CD14-positive monocyte (primary cell): ENCODE data around the gene ACKR3. TPM values are rescaled to one million over a fixed set of nuclear protein-coding genes. Genes with fewer than 3 reads are reported as not detected.
A peak's percentile ranks its signal among the peaks of the same experiment; 100 is the strongest.

ENCODE experiments used
- DNase-seq, 3 donors: peaks; one replicate each; pipeline ENCODE4 v3.0.0-alpha.2; 2011 to 2022
- H2AFZ ChIP-seq: 2 replicates; pipeline ENCODE4 v1.6.0; 2012; ENCODE audit warnings: mild to moderate bottlenecking, low read depth, low read length, inconsistent platforms; ENCODE audit not compliant: insufficient read depth, poor library complexity, severe bottlenecking
- H3K27ac ChIP-seq, 2 donors: 1 replicate in 1 of 2; 2 replicates in 1 of 2; pipeline ENCODE4 v1.5.1; 2012 to 2013; ENCODE audit warnings: low read length in 2 of 2, control low read depth in 1 of 2, inconsistent platforms in 1 of 2, low read depth in 1 of 2, mild to moderate bottlenecking in 1 of 2
- H3K27me3 ChIP-seq, 2 donors: one replicate each; pipeline versions ENCODE4 v1.6.0 to v1.6.1; 2011 to 2013; ENCODE audit warnings: low read length in 2 of 2; ENCODE audit not compliant: control insufficient read depth in 2 of 2, insufficient read depth in 2 of 2
- H3K36me3 ChIP-seq, 2 donors: replicated peaks in 1 of 2; 1 replicate in 1 of 2; 2 replicates in 1 of 2; pipeline versions ENCODE4 v1.5.1 to v1.6.1; 2012 to 2013; ENCODE audit warnings: low read length in 2 of 2, control low read depth in 1 of 2, inconsistent platforms in 1 of 2, mild to moderate bottlenecking in 1 of 2; ENCODE audit not compliant: insufficient read depth in 2 of 2, control insufficient read depth in 1 of 2
- H3K4me1 ChIP-seq, 2 donors: 1 replicate in 1 of 2; 2 replicates in 1 of 2; pipeline versions ENCODE4 v1.5.1 to v1.6.1; 2012 to 2013; ENCODE audit warnings: low read length in 2 of 2, control low read depth in 1 of 2, inconsistent platforms in 1 of 2, mild to moderate bottlenecking in 1 of 2, moderate library complexity in 1 of 2; ENCODE audit not compliant: insufficient read depth in 2 of 2, control insufficient read depth in 1 of 2
- H3K4me2 ChIP-seq: replicated peaks from 2 replicates; pipeline ENCODE3; 2012; ENCODE audit warnings: low read length, moderate library complexity, mild to moderate bottlenecking; ENCODE audit not compliant: poor library complexity, severe bottlenecking; ENCODE audit errors: extremely low read depth
- H3K4me3 ChIP-seq, 3 experiments: fragments of 200-600 bp in 1 of 3; sonication (generic) in 1 of 3; replicated peaks in 1 of 3; 1 replicate in 2 of 3; 2 replicates in 1 of 3; pipeline ENCODE4 v1.5.1; 2011 to 2013; ENCODE audit warnings: low read length in 3 of 3, mild to moderate bottlenecking in 3 of 3, control low read depth in 2 of 3, low read depth in 2 of 3, inconsistent platforms in 1 of 3, moderate library complexity in 1 of 3
- H3K79me2 ChIP-seq: 2 replicates; pipeline ENCODE4 v1.6.0; 2012; ENCODE audit warnings: mild to moderate bottlenecking, control low read depth, inconsistent platforms, low read length, moderate library complexity; ENCODE audit not compliant: insufficient read depth
- H3K9ac ChIP-seq: 2 replicates; pipeline ENCODE4 v1.6.0; 2017; ENCODE audit warnings: low read length, mild to moderate bottlenecking; ENCODE audit not compliant: insufficient read depth, poor library complexity, severe bottlenecking
- H3K9me3 ChIP-seq, 2 donors: replicated peaks in 1 of 2; 1 replicate in 1 of 2; 2 replicates in 1 of 2; pipeline versions ENCODE4 v1.5.1 to v1.6.1; 2012 to 2013; ENCODE audit warnings: low read length in 2 of 2, control low read depth in 1 of 2; ENCODE audit not compliant: control insufficient read depth in 1 of 2, insufficient read depth in 1 of 2
- H4K20me1 ChIP-seq: 2 replicates; pipeline ENCODE4 v1.6.0; 2012; ENCODE audit warnings: mild to moderate bottlenecking, low read length, control low read depth, moderate library complexity; ENCODE audit not compliant: insufficient read depth
- H3K27ac Mint-ChIP-seq, 7 donors: one replicate each; pipeline ENCODE4 v1.8.0; 2020; ENCODE audit warnings: mild to moderate bottlenecking in 7 of 7, mixed read lengths in 7 of 7, moderate library complexity in 6 of 7, inconsistent platforms in 2 of 7
- H3K27me3 Mint-ChIP-seq, 3 donors: one replicate each; pipeline ENCODE4 v1.8.0; 2021 to 2022; ENCODE audit warnings: low read depth in 3 of 3, mild to moderate bottlenecking in 3 of 3, mixed read lengths in 3 of 3, moderate library complexity in 3 of 3, inconsistent platforms in 1 of 3
- H3K36me3 Mint-ChIP-seq, 2 donors: one replicate each; pipeline ENCODE4 v1.8.0; 2020; ENCODE audit warnings: mixed read lengths in 2 of 2, inconsistent platforms in 1 of 2, mild to moderate bottlenecking in 1 of 2
- H3K4me1 Mint-ChIP-seq: one replicate; pipeline ENCODE4 v1.8.0; 2020; ENCODE audit warnings: mild to moderate bottlenecking, mixed read lengths
- H3K4me3 Mint-ChIP-seq, 2 donors: one replicate each; pipeline ENCODE4 v1.8.0; 2020; ENCODE audit warnings: mild to moderate bottlenecking in 2 of 2, mixed read lengths in 2 of 2, moderate library complexity in 1 of 2
- H3K9me3 Mint-ChIP-seq, 7 donors: one replicate each; pipeline ENCODE4 v1.8.0; 2020 to 2022; ENCODE audit warnings: mixed read lengths in 7 of 7, mild to moderate bottlenecking in 6 of 7, moderate library complexity in 6 of 7, inconsistent platforms in 2 of 7
- WGBS: methylation state at CpG from one replicate; pipeline ENCODE4 v1.1.5; 2013; ENCODE audit warnings: missing lambda C conversion rate; ENCODE audit not compliant: insufficient coverage; 5-methylcytosine and 5-hydroxymethylcytosine counted together
- intact Hi-C, 2 donors: fragments of 100-400 bp; cut with micrococcal nuclease; formaldehyde crosslinking; loops; one replicate each; pipeline versions ENCODE4 v1.15.0 to v1.15.1; 2023
- polyA plus RNA-seq, 3 donors: library from polyadenylated mRNA; depleted of rRNA in 1 of 3; unstranded in 2 of 3; stranded (reverse) in 1 of 3; fragments of 300-500 nt in 2 of 3; fragments of >200 nt in 1 of 3; fragmentation: Illumina TruSeq in 2 of 3; gene quantifications; 1 replicate in 2 of 3; 2 replicates in 1 of 3; pipeline ENCODE4 v1.2.3, GENCODE V29; 2012 to 2021
- TF ChIP-seq, protein P1 (sequence below): fragments of 200-600 bp; IDR thresholded peaks from one replicate; pipeline ENCODE4 v1.8.0; 2022; ENCODE audit warnings: antibody characterized with exemption, mild to moderate bottlenecking

ACKR3 gene
- polyA plus RNA-seq, 3 donors, result 0.41 to 13.3 (median 0.79) TPM

DNA sequence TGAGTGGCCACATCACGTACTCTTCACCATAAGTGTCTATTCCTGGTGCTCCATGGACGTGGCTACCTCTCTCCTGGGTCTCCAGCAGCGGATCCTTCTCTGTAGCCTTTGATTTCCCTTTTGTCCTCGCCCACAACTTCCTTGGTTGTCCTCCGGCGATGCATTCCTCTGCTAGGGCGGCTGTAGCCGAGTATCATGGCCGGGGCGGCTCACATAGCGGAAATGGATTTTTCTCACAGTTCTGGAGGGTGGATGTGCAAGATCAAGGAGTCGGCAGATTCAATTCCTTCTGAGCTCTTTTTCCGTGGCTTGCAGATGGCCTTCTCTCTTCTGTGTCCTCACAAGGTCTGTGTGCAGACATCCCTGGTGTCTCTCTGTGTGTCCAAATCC, 35.7 kb downstream of the ACKR3 start:
- DNase-seq, result no peak
- Histone ChIP-seq H3K27ac (no peak overlapping the region), H3K4me2 (peak overlapping the region; percentile 48), H3K4me1 (peaks cover 12 to 18% of the 10 kb centered on the region in 2 donors), H3K79me2 (no peaks in the 10 kb centered on the region), H3K9ac (no peak overlapping the region), H2AFZ (peak overlapping the region; percentile 55), H3K4me3 (peak overlapping the region in 1 of 3 experiments; percentile 46), H3K9me3 (no peaks in the 10 kb centered on the region), H3K27me3 (peaks cover 0 to 10% of the 10 kb centered on the region in 2 donors), H4K20me1 (no peaks in the 10 kb centered on the region), H3K36me3 (no peaks in the 10 kb centered on the region)
- peak overlapping the region; percentile 66 to 87 for H3K4me3 Mint-ChIP-seq
- no peaks in the 10 kb centered on the region for H3K36me3 Mint-ChIP-seq
- H3K27ac Mint-ChIP-seq, result peak overlapping the region in 1 of 7 donors; percentile 1
- peaks cover 17% of the 10 kb centered on the region for H3K4me1 Mint-ChIP-seq
- WGBS, result 87% methylated on average over 9 of the region's 13 CpGs
- intact Hi-C loops, result no loop called here
- H3K27me3 Mint-ChIP-seq, result peaks cover 17 to 40% (median 37%) of the 10 kb centered on the region in 3 donors
- H3K9me3 Mint-ChIP-seq, result peaks cover 0 to 4% (median 0%) of the 10 kb centered on the region in 7 donors
- TF ChIP-seq, protein P1, sequence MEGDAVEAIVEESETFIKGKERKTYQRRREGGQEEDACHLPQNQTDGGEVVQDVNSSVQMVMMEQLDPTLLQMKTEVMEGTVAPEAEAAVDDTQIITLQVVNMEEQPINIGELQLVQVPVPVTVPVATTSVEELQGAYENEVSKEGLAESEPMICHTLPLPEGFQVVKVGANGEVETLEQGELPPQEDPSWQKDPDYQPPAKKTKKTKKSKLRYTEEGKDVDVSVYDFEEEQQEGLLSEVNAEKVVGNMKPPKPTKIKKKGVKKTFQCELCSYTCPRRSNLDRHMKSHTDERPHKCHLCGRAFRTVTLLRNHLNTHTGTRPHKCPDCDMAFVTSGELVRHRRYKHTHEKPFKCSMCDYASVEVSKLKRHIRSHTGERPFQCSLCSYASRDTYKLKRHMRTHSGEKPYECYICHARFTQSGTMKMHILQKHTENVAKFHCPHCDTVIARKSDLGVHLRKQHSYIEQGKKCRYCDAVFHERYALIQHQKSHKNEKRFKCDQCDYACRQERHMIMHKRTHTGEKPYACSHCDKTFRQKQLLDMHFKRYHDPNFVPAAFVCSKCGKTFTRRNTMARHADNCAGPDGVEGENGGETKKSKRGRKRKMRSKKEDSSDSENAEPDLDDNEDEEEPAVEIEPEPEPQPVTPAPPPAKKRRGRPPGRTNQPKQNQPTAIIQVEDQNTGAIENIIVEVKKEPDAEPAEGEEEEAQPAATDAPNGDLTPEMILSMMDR, result no peak

DNA sequence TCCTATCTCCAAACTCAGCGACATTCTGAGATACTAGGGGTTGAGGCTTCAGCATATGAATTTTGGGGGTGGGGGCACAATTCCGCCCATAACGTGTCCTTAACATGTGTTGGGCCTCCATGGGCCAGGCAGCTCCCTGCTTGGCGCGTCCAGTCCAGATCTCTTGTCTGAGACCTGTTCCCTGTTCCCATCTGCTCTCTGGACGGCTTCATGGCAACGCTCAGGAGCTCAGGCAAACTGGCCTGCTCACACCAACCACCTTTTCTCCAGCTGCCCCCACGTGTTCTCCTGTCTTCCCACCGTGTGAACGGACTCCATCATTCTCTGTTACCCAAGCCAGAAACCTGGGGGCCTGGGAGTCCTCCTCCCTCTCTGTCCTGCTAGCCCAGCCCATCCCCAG, 36.4 kb downstream of the ACKR3 start:
- peaks cover 12 to 18% of the 10 kb centered on the region in 2 donors for H3K4me1 ChIP-seq
- Mint-ChIP-seq H3K27ac (no peak overlapping the region), H3K4me3 (peak overlapping the region in 1 of 2 donors; percentile 37), H3K27me3 (peaks cover 15 to 39% (median 38%) of the 10 kb centered on the region in 3 donors), H3K9me3 (peaks cover 0 to 4% (median 0%) of the 10 kb centered on the region in 7 donors), H3K4me1 (peaks cover 17% of the 10 kb centered on the region), H3K36me3 (no peaks in the 10 kb centered on the region)
- no peak overlapping the region for H3K27ac ChIP-seq
- 91% methylated on average over 9 of the region's 10 CpGs for WGBS
- peaks cover 0 to 10% of the 10 kb centered on the region in 2 donors for H3K27me3 ChIP-seq
- TF ChIP-seq, protein P1, result no peak
- no peak for DNase-seq
- no peak overlapping the region for H3K4me2 ChIP-seq
- H3K9ac ChIP-seq, result no peak overlapping the region
- H3K9me3 ChIP-seq, result no peaks in the 10 kb centered on the region
- H4K20me1 ChIP-seq, result no peaks in the 10 kb centered on the region
- no peak overlapping the region for H2AFZ ChIP-seq
- intact Hi-C loops, result no loop called here
- H3K79me2 ChIP-seq, result no peaks in the 10 kb centered on the region
- H3K4me3 ChIP-seq, result no peak overlapping the region
- no peaks in the 10 kb centered on the region for H3K36me3 ChIP-seq
